Measurements from ENCODE around the gene ZDHHC17.

DNA sequence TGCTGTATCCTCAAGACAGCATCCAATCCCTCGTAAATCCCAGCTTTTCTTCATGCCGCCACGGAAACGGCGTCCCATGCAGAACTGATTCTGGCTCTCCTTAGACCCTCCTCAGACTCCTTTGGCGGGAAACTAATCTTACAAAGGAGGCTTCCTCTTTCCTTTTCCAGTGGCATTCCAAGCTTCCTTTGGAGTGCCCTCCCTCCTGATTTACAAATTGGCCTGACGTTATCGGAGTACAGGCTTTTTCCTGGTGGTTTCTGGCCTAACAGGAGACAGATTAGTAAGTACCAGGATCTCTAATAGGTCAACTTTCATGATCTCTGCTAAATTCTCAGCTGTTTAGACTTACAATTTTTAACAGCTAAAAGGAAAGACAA is 1.3 kb upstream of the ZDHHC17 start:
- TF ChIP-seq, protein P1, sequence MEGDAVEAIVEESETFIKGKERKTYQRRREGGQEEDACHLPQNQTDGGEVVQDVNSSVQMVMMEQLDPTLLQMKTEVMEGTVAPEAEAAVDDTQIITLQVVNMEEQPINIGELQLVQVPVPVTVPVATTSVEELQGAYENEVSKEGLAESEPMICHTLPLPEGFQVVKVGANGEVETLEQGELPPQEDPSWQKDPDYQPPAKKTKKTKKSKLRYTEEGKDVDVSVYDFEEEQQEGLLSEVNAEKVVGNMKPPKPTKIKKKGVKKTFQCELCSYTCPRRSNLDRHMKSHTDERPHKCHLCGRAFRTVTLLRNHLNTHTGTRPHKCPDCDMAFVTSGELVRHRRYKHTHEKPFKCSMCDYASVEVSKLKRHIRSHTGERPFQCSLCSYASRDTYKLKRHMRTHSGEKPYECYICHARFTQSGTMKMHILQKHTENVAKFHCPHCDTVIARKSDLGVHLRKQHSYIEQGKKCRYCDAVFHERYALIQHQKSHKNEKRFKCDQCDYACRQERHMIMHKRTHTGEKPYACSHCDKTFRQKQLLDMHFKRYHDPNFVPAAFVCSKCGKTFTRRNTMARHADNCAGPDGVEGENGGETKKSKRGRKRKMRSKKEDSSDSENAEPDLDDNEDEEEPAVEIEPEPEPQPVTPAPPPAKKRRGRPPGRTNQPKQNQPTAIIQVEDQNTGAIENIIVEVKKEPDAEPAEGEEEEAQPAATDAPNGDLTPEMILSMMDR (IDR thresholded peaks at IDR 0.05 in 2 of 3, conservative IDR thresholded peaks at IDR 0.05 in 1 of 3; ENCODE audit: borderline replicate concordance in 1 of 3, insufficient read depth in 1 of 3, low read depth in 2 of 3, low read length in 2 of 3), result no peak
- TF ChIP-seq CEBPB (IDR thresholded peaks at IDR 0.05; ENCODE audit: low read depth), result no peak
- TF ChIP-seq, protein P2, sequence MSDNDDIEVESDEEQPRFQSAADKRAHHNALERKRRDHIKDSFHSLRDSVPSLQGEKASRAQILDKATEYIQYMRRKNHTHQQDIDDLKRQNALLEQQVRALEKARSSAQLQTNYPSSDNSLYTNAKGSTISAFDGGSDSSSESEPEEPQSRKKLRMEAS (IDR thresholded peaks at IDR 0.05), result no peak
- no peak for TF ChIP-seq POLR2A (IDR thresholded peaks at IDR 0.05; ENCODE audit: borderline replicate concordance, extremely low read depth, insufficient read depth, insufficient read length)
- no peak for TF ChIP-seq EZH2phosphoT487 (IDR thresholded peaks at IDR 0.05; ENCODE audit: borderline replicate concordance)
- no peak for TF ChIP-seq SP1 (IDR thresholded peaks at IDR 0.05; ENCODE audit: low read depth)
- TF ChIP-seq SIN3A (IDR thresholded peaks at IDR 0.05; ENCODE audit: low read depth), result no peak
- no peak for TF ChIP-seq EZH2 (IDR thresholded peaks at IDR 0.05)
- TF ChIP-seq TCF7L2 (IDR thresholded peaks at IDR 0.05; ENCODE audit: borderline replicate concordance, extremely low read depth, insufficient read depth, insufficient read length), result no peak
- no peak for TF ChIP-seq EGR1 (IDR thresholded peaks at IDR 0.05; ENCODE audit: low read depth)
- TF ChIP-seq, protein P3, sequence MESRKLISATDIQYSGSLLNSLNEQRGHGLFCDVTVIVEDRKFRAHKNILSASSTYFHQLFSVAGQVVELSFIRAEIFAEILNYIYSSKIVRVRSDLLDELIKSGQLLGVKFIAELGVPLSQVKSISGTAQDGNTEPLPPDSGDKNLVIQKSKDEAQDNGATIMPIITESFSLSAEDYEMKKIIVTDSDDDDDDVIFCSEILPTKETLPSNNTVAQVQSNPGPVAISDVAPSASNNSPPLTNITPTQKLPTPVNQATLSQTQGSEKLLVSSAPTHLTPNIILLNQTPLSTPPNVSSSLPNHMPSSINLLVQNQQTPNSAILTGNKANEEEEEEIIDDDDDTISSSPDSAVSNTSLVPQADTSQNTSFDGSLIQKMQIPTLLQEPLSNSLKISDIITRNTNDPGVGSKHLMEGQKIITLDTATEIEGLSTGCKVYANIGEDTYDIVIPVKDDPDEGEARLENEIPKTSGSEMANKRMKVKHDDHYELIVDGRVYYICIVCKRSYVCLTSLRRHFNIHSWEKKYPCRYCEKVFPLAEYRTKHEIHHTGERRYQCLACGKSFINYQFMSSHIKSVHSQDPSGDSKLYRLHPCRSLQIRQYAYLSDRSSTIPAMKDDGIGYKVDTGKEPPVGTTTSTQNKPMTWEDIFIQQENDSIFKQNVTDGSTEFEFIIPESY (IDR thresholded peaks at IDR 0.05; ENCODE audit: extremely low read depth, insufficient replicate concordance, low read length), result no peak

Measured in HCT116 (cell line).